H9 (cell line): ENCODE data around the gene SHISA7. TPM values are rescaled to one million over a fixed set of nuclear protein-coding genes. Genes with fewer than 3 reads are reported as not detected.

ENCODE experiments used
- DNase-seq: peaks from one replicate; pipeline ENCODE4 v3.0.0-alpha.2; 2017
- H2AFZ ChIP-seq: one replicate; pipeline ENCODE4 v1.6.1; 2013; ENCODE audit warnings: mild to moderate bottlenecking, low read length, control low read depth, moderate library complexity
- H2AK5ac ChIP-seq: 2 replicates; pipeline ENCODE4 v1.6.1; 2013; ENCODE audit warnings: low read length, control low read depth, mixed read lengths; ENCODE audit not compliant: insufficient read length
- H2BK120ac ChIP-seq: one replicate; pipeline ENCODE4 v1.6.1; 2013; ENCODE audit warnings: low read depth, mild to moderate bottlenecking, low read length, control low read depth, inconsistent platforms; ENCODE audit not compliant: poor library complexity, severe bottlenecking
- H2BK12ac ChIP-seq: 2 replicates; pipeline ENCODE4 v1.6.1; 2013; ENCODE audit warnings: low read length, control low read depth, mixed read lengths, low read depth; ENCODE audit not compliant: insufficient read length
- H2BK15ac ChIP-seq: 2 replicates; pipeline ENCODE4 v1.6.1; 2013; ENCODE audit warnings: low read depth, low read length, control low read depth
- H2BK20ac ChIP-seq: one replicate; pipeline ENCODE4 v1.6.1; 2013; ENCODE audit warnings: low read depth, mild to moderate bottlenecking, low read length, control low read depth, inconsistent platforms; ENCODE audit not compliant: poor library complexity, severe bottlenecking
- H2BK5ac ChIP-seq: 2 replicates; pipeline ENCODE4 v1.6.1; 2013; ENCODE audit warnings: low read length, control low read depth, mixed read lengths; ENCODE audit not compliant: insufficient read length
- H3K14ac ChIP-seq: 2 replicates; pipeline ENCODE4 v1.6.1; 2013; ENCODE audit warnings: low read length, control low read depth; ENCODE audit not compliant: insufficient read depth
- H3K18ac ChIP-seq: 2 replicates; pipeline ENCODE4 v1.6.1; 2013; ENCODE audit warnings: low read depth, mild to moderate bottlenecking, mixed read lengths, low read length, control low read depth; ENCODE audit not compliant: insufficient read length
- H3K23ac ChIP-seq: 2 replicates; pipeline ENCODE4 v1.6.1; 2013; ENCODE audit warnings: low read length, control low read depth, mixed read lengths, low read depth; ENCODE audit not compliant: insufficient read length
- H3K23me2 ChIP-seq: 2 replicates; pipeline ENCODE4 v1.6.1; 2013; ENCODE audit warnings: low read depth, mild to moderate bottlenecking, mixed read lengths, low read length, control low read depth; ENCODE audit not compliant: insufficient read length, poor library complexity, severe bottlenecking
- H3K27ac ChIP-seq: 2 replicates; pipeline ENCODE4 v1.5.1; 2013; ENCODE audit warnings: low read length, control low read depth, mixed read lengths, low read depth; ENCODE audit not compliant: insufficient read length
- H3K27me3 ChIP-seq: 2 replicates; pipeline ENCODE4 v1.6.1; 2013; ENCODE audit warnings: low read length, control low read depth, inconsistent platforms; ENCODE audit not compliant: insufficient read depth
- H3K4ac ChIP-seq: 2 replicates; pipeline ENCODE4 v1.6.1; 2013; ENCODE audit warnings: low read depth, mild to moderate bottlenecking, control low read depth, inconsistent platforms, low read length, moderate library complexity
- H3K4me1 ChIP-seq: 2 replicates; pipeline ENCODE4 v1.6.1; 2013; ENCODE audit warnings: low read length, control low read depth, inconsistent platforms; ENCODE audit not compliant: insufficient read depth
- H3K4me2 ChIP-seq: 2 replicates; pipeline ENCODE4 v1.6.1; 2013; ENCODE audit warnings: low read length, control low read depth, mixed read lengths; ENCODE audit not compliant: insufficient read length, insufficient read depth
- H3K56ac ChIP-seq: 2 replicates; pipeline ENCODE4 v1.6.1; 2013; ENCODE audit warnings: low read depth, mild to moderate bottlenecking, mixed read lengths, low read length, control low read depth; ENCODE audit not compliant: insufficient read length
- H3K79me1 ChIP-seq: 2 replicates; pipeline ENCODE4 v1.6.1; 2013; ENCODE audit warnings: low read depth, mild to moderate bottlenecking, moderate library complexity, low read length, control low read depth, inconsistent platforms; ENCODE audit not compliant: insufficient read depth, poor library complexity, severe bottlenecking
- H3K79me2 ChIP-seq: 2 replicates; pipeline ENCODE4 v1.6.1; 2013; ENCODE audit warnings: low read length, control low read depth, inconsistent platforms; ENCODE audit not compliant: insufficient read depth
- H3K9ac ChIP-seq: 2 replicates; pipeline ENCODE4 v1.6.1; 2013; ENCODE audit warnings: low read length, control low read depth, mixed read lengths; ENCODE audit not compliant: insufficient read length; ENCODE audit errors: extremely low read depth
- H3K9me3 ChIP-seq: one replicate; pipeline ENCODE4 v1.6.1; 2013; ENCODE audit warnings: low read depth, low read length, inconsistent platforms; ENCODE audit not compliant: control insufficient read depth
- H3T11ph ChIP-seq: one replicate; pipeline ENCODE4 v1.6.1; 2013; ENCODE audit warnings: mild to moderate bottlenecking, low read length, control low read depth, inconsistent platforms
- H4K20me1 ChIP-seq: one replicate; pipeline ENCODE4 v1.6.1; 2013; ENCODE audit not compliant: control insufficient read depth, insufficient read length, insufficient read depth
- H4K5ac ChIP-seq: 2 replicates; pipeline ENCODE4 v1.6.1; 2013; ENCODE audit warnings: low read depth, mild to moderate bottlenecking, mixed read lengths, low read length, control low read depth; ENCODE audit not compliant: insufficient read length
- H4K8ac ChIP-seq: replicated peaks from 2 replicates; pipeline ENCODE4 v1.6.1; 2013; ENCODE audit warnings: low read length, control low read depth, mixed read lengths, low read depth; ENCODE audit not compliant: insufficient read length
- H4K91ac ChIP-seq: 2 replicates; pipeline ENCODE4 v1.6.1; 2013; ENCODE audit warnings: low read depth, mild to moderate bottlenecking, moderate library complexity, mixed read lengths, low read length, control low read depth; ENCODE audit not compliant: insufficient read length
- H3K27ac Mint-ChIP-seq, 3 experiments: 2 replicates in 2 of 3; 3 replicates in 1 of 3; pipeline ENCODE4 v1.8.0; 2020 to 2021; ENCODE audit warnings: mixed read lengths in 3 of 3, mild to moderate bottlenecking in 1 of 3, moderate library complexity in 1 of 3
- H3K27me3 Mint-ChIP-seq: 2 replicates; pipeline ENCODE4 v1.8.0; 2021; ENCODE audit warnings: low read depth, mild to moderate bottlenecking, moderate library complexity, mixed read lengths
- H3K36me3 Mint-ChIP-seq, 3 experiments: 2 replicates in 2 of 3; 3 replicates in 1 of 3; pipeline ENCODE4 v1.8.0; 2020 to 2021; ENCODE audit warnings: low read depth in 3 of 3, mixed read lengths in 3 of 3; ENCODE audit not compliant: insufficient read depth in 1 of 3
- H3K4me1 Mint-ChIP-seq, 2 experiments: 2 replicates each; pipeline ENCODE4 v1.8.0; 2020; ENCODE audit warnings: mixed read lengths in 2 of 2
- H3K4me3 Mint-ChIP-seq, 2 experiments: 2 replicates in 1 of 2; 3 replicates in 1 of 2; pipeline ENCODE4 v1.8.0; 2020 to 2021; ENCODE audit warnings: mild to moderate bottlenecking in 2 of 2, mixed read lengths in 2 of 2, moderate library complexity in 1 of 2
- H3K9me3 Mint-ChIP-seq, 2 experiments: 2 replicates in 1 of 2; 3 replicates in 1 of 2; pipeline ENCODE4 v1.8.0; 2020; ENCODE audit warnings: mild to moderate bottlenecking in 2 of 2, mixed read lengths in 2 of 2, moderate library complexity in 1 of 2
- CTCF ChIP-seq: fragments of 200-600 bp; sonication (generic); conservative IDR thresholded peaks from 3 replicates; pipeline ENCODE4 v1.8.0; 2021; ENCODE audit warnings: antibody characterized with exemption, mild to moderate bottlenecking
- WGBS: extraction: QIAGEN DNeasy Blood & Tissue Kit; methylation state at CpG from one replicate; pipeline ENCODE4 v1.1.7; 2013; ENCODE audit warnings: missing lambda C conversion rate, low lambda C conversion rate, mixed read lengths; ENCODE audit not compliant: insufficient read length; ENCODE audit errors: extremely low coverage; 5-methylcytosine and 5-hydroxymethylcytosine counted together
- total RNA-seq: library from RNA; stranded (reverse); gene quantifications from 2 replicates; pipeline ENCODE4 v1.2.1, GENCODE V29; 2021

The SHISA7 gene
- total RNA-seq, 1 experiment from 2014 or later: 0.31 TPM

DNA sequence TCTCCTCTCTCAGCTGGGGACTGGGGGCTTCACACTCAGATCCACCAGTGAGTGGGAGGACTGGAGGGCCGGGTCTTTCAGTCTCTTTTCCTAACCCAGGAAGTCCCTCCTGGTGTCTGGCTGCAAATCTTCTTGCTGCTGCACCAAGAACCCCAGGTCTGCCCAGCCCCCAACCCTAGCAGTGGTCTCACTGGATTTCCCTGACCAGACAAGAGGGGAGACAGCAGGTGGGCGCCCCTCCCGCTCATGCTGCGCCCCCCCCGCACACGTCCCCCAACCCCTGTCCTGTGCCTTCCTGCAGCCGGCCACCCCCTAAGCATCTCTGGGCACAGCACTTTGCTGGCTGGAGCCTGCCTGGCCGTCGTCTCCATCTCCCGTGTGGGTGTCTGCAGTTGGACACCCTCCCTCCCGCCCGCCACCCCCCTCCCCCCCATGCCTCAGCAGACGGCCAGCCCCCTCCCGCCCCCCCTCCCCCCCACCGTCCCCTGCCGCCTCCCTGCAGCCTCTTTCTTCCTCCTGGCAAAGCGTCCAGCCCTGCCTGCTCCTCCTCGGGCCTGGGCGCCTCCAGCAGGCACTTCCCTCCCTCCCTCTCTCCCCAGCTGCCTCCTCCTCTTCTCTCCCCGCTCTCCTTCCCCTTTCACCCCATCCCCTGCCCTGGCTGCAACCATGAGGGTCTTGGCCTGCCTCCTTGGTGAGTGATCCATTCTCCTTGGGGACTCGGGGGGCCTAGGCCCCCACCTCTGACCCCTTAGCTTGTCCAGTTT lies 45.0 kb upstream of the SHISA7 start, which contains the start of gene SSC5D:
SSC5D (plus strand) TSS at position 513 of the 764 bp plus-strand sequence; CDS start at position 667, 154 bp downstream.
- Histone ChIP-seq H4K91ac (no peak within 1 kb of the TSS), H3K4me2 (peak within 1 kb of the TSS; percentile 52), H3K79me2 (no peaks in the 10 kb centered on the region), H2BK15ac (no peak within 1 kb of the TSS), H2BK5ac (no peak within 1 kb of the TSS), H3K56ac (no peak within 1 kb of the TSS), H4K20me1 (no peaks in the 10 kb centered on the region), H3K27me3 (no peaks in the 10 kb centered on the region), H2BK120ac (no peak within 1 kb of the TSS), H3K9ac (no peak within 1 kb of the TSS), H4K8ac (no peak within 1 kb of the TSS), H4K5ac (no peak within 1 kb of the TSS), H3K79me1 (no peaks in the 10 kb centered on the region), H3K18ac (no peak within 1 kb of the TSS), H3K9me3 (no peaks in the 10 kb centered on the region), H2AFZ (no peak within 1 kb of the TSS), H2BK12ac (no peak within 1 kb of the TSS), H3K14ac (0 out of 2 replicates have a peak within 1 kb of the TSS, but pooled peaks have one; percentile 47), H3T11ph (no peak within 1 kb of the TSS), H3K23me2 (peaks cover 8% of the 10 kb centered on the region), H3K4me1 (peaks cover 3% of the 10 kb centered on the region), H2BK20ac (no peak within 1 kb of the TSS), H3K4ac (no peak within 1 kb of the TSS), H3K27ac (no peak within 1 kb of the TSS), H3K23ac (no peak within 1 kb of the TSS), H2AK5ac (no peak within 1 kb of the TSS)
- Mint-ChIP-seq H3K27me3 (peaks cover 7% of the 10 kb centered on the region), H3K4me1 (peaks cover 16 to 35% of the 10 kb centered on the region in 2 experiments), H3K9me3 (no peaks in the 10 kb centered on the region), H3K36me3 (peaks cover 0 to 5% (median 0%) of the 10 kb centered on the region in 3 experiments; a peak in 3 of 7 replicates), H3K4me3 (peak within 1 kb of the TSS; percentile 46 to 75), H3K27ac (peak within 1 kb of the TSS; percentile 73 to 92 (median 82); a peak in 5 of 7 replicates)
- WGBS: no CpG with 5 or more reads among the region's 21 CpGs
- no peak for TF ChIP-seq CTCF
- DNase-seq: no peak
